ENCODE results near the gene GLCCI1.
"Not testable (repeated sequence)": the region's sequence is repeated elsewhere in the genome, so short reads cannot be mapped to it uniquely, and the experiment has no call there.

The GLCCI1 gene

GRCh38 chr7:8051373-8051772, 82.8 kb downstream of the GLCCI1 start:
- DNase-seq (ENCODE audit: low read depth), result no peak

GRCh38 chr7:8051998-8052397, 83.4 kb downstream of the GLCCI1 start:
- DNase-seq (ENCODE audit: low read depth), result no peak

- DNase-seq (ENCODE audit: low read depth), result no peak
Observed at GRCh38 chr7:8052824-8053223, 84.2 kb downstream of the GLCCI1 start.

- no peak for DNase-seq (ENCODE audit: low read depth)
Observed at GRCh38 chr7:8056439-8056838, 87.8 kb downstream of the GLCCI1 start.

GRCh38 chr7:8057566-8057965, 89.0 kb downstream of the GLCCI1 start:
- DNase-seq (ENCODE audit: low read depth), result no peak

GRCh38 chr7:8058322-8058721, 89.7 kb downstream of the GLCCI1 start:
- no peak for DNase-seq (ENCODE audit: low read depth)

GRCh38 chr7:8058852-8059251, 90.3 kb downstream of the GLCCI1 start:
- no peak for DNase-seq (ENCODE audit: low read depth)

GRCh38 chr7:8060241-8060640, 91.6 kb downstream of the GLCCI1 start:
- DNase-seq (ENCODE audit: low read depth), result no peak

- DNase-seq (ENCODE audit: low read depth), result not testable (repeated sequence)
Observed at GRCh38 chr7:8063300-8063699, 94.7 kb downstream of the GLCCI1 start.

- no peak for DNase-seq (ENCODE audit: low read depth)
Observed at GRCh38 chr7:8063706-8064297, 95.2 kb downstream of the GLCCI1 start.

- DNase-seq (ENCODE audit: low read depth), result no peak
Observed at GRCh38 chr7:8064828-8065227, 96.2 kb downstream of the GLCCI1 start.

- DNase-seq (ENCODE audit: low read depth), result no peak
Observed at GRCh38 chr7:8065356-8065813, 96.8 kb downstream of the GLCCI1 start.

- no peak for DNase-seq (ENCODE audit: low read depth)
Observed at GRCh38 chr7:8068892-8069686, 100.5 kb downstream of the GLCCI1 start.

- DNase-seq (ENCODE audit: low read depth), result no peak
Observed at GRCh38 chr7:8070451-8071180, 102.0 kb downstream of the GLCCI1 start.

GRCh38 chr7:8078418-8078817, 109.8 kb downstream of the GLCCI1 start:
- no peak for DNase-seq (ENCODE audit: low read depth)

- no peak for DNase-seq (ENCODE audit: low read depth)
Observed at GRCh38 chr7:8082762-8083161, 114.2 kb downstream of the GLCCI1 start.

- no peak for DNase-seq (ENCODE audit: low read depth)
Observed at GRCh38 chr7:8084836-8085235, 116.2 kb downstream of the GLCCI1 start.

- no peak for DNase-seq (ENCODE audit: low read depth)
Observed at GRCh38 chr7:8085420-8085819, 116.8 kb downstream of the GLCCI1 start.

- DNase-seq (ENCODE audit: low read depth), result no peak
Observed at GRCh38 chr7:8086239-8086638, 117.6 kb downstream of the GLCCI1 start.

- no peak for DNase-seq (ENCODE audit: low read depth)
Observed at GRCh38 chr7:8089036-8089780, 120.6 kb downstream of the GLCCI1 start.

- no peak for DNase-seq (ENCODE audit: low read depth)
Observed at GRCh38 chr7:8092140-8092539, 123.5 kb downstream of the GLCCI1 start.

All from T-helper 22 cell (primary cell).